ENCODE data around the gene ZHX3. TPM values are rescaled to one million over a fixed set of nuclear protein-coding genes. Genes with fewer than 3 reads are reported as not detected.

Gene ZHX3
- total and polyA plus RNA-seq, 10 of the 15 experiments (the other 5 are each of a cell fraction or from before 2014, with no cell fraction given) = 1.3 to 14.0 (median 5.0) TPM

DNA sequence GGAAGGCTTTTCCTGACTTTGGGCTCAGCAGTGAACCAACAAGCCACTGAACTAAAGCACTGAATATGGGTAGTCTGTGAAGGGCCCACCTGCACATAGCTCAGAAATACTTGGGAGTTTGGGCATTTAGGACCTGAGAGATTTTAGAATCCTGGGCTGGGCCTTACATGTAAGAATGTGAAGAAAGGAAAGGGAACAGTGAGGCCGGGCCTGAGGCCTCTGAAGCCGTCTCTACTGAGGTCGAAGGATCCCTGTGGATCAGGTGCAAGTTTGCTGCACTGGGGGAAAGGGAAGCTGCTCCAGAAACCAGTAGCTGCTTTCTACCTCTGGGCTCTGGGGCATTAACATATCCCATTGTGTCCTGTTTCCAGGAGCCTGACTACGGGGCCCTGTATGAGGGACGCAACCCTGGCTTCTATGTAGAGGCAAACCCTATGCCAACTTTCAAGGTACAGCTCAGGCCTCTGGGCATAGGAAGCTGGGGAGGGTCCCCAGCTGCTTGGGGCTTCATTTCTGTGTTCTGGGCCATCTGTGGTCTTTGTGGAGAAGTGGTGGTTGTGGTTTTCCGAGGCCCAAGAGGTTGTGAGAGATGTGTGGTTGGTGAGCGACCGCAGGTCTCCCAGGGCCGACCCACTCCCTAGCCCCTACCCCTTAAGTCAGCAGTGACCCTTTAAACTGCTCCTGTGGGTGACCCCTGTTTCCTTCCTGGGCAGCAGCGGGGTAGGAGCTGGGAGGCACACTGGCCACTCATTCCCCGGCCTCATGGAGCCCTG lies 149.9 kb downstream of the ZHX3 start (continued):
- TF ChIP-seq SIX5 (IDR thresholded peaks at IDR 0.05; ENCODE audit: low read depth, low read length, severe bottlenecking) = no peak
- TF ChIP-seq TCF7 (IDR thresholded peaks at IDR 0.05; ENCODE audit: borderline replicate concordance) = no peak
- no peak for TF ChIP-seq SREBF1 (IDR thresholded peaks at IDR 0.05; ENCODE audit: low read length)
- no peak for TF ChIP-seq NRF1 (conservative IDR thresholded peaks at IDR 0.05; ENCODE audit: low read depth, low read length)
- no peak for TF ChIP-seq RCOR1 (conservative IDR thresholded peaks at IDR 0.05; ENCODE audit: low read depth, low read length)
- TF ChIP-seq HCFC1 (IDR thresholded peaks at IDR 0.05; ENCODE audit: low read length) = no peak
- TF ChIP-seq, protein P1, sequence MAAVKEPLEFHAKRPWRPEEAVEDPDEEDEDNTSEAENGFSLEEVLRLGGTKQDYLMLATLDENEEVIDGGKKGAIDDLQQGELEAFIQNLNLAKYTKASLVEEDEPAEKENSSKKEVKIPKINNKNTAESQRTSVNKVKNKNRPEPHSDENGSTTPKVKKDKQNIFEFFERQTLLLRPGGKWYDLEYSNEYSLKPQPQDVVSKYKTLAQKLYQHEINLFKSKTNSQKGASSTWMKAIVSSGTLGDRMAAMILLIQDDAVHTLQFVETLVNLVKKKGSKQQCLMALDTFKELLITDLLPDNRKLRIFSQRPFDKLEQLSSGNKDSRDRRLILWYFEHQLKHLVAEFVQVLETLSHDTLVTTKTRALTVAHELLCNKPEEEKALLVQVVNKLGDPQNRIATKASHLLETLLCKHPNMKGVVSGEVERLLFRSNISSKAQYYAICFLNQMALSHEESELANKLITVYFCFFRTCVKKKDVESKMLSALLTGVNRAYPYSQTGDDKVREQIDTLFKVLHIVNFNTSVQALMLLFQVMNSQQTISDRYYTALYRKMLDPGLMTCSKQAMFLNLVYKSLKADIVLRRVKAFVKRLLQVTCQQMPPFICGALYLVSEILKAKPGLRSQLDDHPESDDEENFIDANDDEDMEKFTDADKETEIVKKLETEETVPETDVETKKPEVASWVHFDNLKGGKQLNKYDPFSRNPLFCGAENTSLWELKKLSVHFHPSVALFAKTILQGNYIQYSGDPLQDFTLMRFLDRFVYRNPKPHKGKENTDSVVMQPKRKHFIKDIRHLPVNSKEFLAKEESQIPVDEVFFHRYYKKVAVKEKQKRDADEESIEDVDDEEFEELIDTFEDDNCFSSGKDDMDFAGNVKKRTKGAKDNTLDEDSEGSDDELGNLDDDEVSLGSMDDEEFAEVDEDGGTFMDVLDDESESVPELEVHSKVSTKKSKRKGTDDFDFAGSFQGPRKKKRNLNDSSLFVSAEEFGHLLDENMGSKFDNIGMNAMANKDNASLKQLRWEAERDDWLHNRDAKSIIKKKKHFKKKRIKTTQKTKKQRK (IDR thresholded peaks at IDR 0.05; ENCODE audit: low read depth, low read length) = no peak
- TF ChIP-seq CEBPB (IDR thresholded peaks at IDR 0.05; ENCODE audit: borderline replicate concordance in 1 of 2, low read depth in 2 of 2, low read length in 2 of 2) = no peak
- TF ChIP-seq, protein P2, sequence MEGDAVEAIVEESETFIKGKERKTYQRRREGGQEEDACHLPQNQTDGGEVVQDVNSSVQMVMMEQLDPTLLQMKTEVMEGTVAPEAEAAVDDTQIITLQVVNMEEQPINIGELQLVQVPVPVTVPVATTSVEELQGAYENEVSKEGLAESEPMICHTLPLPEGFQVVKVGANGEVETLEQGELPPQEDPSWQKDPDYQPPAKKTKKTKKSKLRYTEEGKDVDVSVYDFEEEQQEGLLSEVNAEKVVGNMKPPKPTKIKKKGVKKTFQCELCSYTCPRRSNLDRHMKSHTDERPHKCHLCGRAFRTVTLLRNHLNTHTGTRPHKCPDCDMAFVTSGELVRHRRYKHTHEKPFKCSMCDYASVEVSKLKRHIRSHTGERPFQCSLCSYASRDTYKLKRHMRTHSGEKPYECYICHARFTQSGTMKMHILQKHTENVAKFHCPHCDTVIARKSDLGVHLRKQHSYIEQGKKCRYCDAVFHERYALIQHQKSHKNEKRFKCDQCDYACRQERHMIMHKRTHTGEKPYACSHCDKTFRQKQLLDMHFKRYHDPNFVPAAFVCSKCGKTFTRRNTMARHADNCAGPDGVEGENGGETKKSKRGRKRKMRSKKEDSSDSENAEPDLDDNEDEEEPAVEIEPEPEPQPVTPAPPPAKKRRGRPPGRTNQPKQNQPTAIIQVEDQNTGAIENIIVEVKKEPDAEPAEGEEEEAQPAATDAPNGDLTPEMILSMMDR (IDR thresholded peaks at IDR 0.05 in 2 of 3, conservative IDR thresholded peaks at IDR 0.05 in 1 of 3; ENCODE audit: control insufficient read depth in 2 of 3, extremely low read depth in 1 of 3, insufficient read depth in 1 of 3, low read depth in 3 of 3, low read length in 3 of 3) = no peak
- TF ChIP-seq MEF2A (IDR thresholded peaks at IDR 0.05; ENCODE audit: insufficient read depth, low read depth, low read length) = no peak
- no peak for TF ChIP-seq PAX8 (IDR thresholded peaks at IDR 0.05)
- no peak for TF ChIP-seq SMAD1 (IDR thresholded peaks at IDR 0.05; ENCODE audit: low read depth, partially characterized antibody)
- TF ChIP-seq, protein P3, sequence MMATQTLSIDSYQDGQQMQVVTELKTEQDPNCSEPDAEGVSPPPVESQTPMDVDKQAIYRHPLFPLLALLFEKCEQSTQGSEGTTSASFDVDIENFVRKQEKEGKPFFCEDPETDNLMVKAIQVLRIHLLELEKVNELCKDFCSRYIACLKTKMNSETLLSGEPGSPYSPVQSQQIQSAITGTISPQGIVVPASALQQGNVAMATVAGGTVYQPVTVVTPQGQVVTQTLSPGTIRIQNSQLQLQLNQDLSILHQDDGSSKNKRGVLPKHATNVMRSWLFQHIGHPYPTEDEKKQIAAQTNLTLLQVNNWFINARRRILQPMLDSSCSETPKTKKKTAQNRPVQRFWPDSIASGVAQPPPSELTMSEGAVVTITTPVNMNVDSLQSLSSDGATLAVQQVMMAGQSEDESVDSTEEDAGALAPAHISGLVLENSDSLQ (IDR thresholded peaks at IDR 0.05) = no peak
- TF ChIP-seq NFYB (IDR thresholded peaks at IDR 0.05; ENCODE audit: insufficient read depth, low read depth, low read length) = no peak
- TF ChIP-seq HDAC2 (IDR thresholded peaks at IDR 0.05) = no peak
- TF ChIP-seq NFIC (IDR thresholded peaks at IDR 0.05; ENCODE audit: low read depth, low read length) = peak; percentile 51; the same call in 1 of the 2 replicates
- TF ChIP-seq HDAC6 (IDR thresholded peaks at IDR 0.05; ENCODE audit: unreplicated experiment) = no peak
